Stimulated activated CD8-positive, alpha-beta memory T cell treated with anti-CD3 and anti-CD28 coated beads, Interleukin-15, amount 100 ng/mL, for 24 hours (primary cell): ENCODE measurements around the gene PTGFRN.
"Not testable (repeated sequence)": the region's sequence is repeated elsewhere in the genome, so short reads cannot be mapped to it uniquely, and the experiment has no call there.

Source experiments
- DNase-seq: peaks from one replicate; pipeline ENCODE4 v3.0.0-alpha.2; 2020; ENCODE audit warnings: low read depth

Gene PTGFRN

GRCh38 chr1:116916533-116917445 lies 7.1 kb downstream of the PTGFRN start:
- DNase-seq, result no peak

- no peak for DNase-seq
Observed at GRCh38 chr1:116918714-116919357, 9.1 kb downstream of the PTGFRN start.

DNA sequence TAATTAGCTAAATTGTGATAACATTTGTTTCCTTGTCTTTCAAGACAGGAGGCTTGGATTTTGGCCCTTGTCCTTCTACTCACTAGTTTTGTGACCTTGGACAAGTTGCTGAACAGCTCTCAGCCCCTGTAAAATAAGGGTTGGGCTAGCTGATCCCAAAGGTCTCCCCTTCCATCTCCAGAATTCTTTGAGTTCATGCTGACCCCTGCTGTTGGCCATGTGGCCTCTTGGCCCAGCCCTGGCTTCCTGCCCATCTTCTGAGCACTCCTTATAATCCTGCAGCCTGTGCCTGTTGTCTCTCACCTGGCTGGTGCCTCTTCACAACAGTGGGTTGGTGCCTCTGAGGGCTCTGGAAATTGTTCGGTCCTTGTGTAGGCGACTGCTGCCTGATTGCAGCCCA lies 10.1 kb downstream of the PTGFRN start:
- DNase-seq, result no peak

GRCh38 chr1:116920211-116920610 lies 10.5 kb downstream of the PTGFRN start:
- no peak for DNase-seq

DNA sequence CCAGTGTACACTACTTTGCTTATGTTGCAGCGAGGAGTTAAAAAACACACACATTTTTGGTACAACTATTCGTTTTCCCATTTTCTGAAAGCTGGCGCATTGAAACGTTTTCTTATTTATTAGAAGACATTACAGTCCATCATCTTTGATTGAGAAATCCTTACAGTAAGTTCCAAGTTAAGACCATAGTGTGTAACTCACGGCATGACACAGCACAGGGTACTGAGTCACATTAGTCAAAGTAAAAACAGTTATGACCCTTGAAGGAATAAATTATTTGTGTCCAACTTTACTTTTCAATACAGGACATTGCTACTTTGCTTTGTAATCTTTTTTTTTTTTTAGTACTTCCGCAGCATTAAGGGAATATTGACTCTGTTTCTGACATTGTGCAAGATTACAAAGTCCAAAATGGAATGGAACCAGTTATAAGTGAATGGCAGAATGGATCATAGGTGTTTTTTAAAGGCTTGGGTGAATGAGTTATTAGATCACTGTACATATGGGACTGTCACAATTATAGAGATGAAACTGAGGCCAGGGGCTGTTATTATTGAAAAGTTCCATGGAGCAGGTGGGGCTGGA lies 11.7 kb downstream of the PTGFRN start:
- no peak for DNase-seq

- DNase-seq, result no peak
Observed at GRCh38 chr1:116921937-116922336, 12.2 kb downstream of the PTGFRN start.

GRCh38 chr1:116923421-116923820 lies 13.7 kb downstream of the PTGFRN start:
- no peak for DNase-seq

DNA sequence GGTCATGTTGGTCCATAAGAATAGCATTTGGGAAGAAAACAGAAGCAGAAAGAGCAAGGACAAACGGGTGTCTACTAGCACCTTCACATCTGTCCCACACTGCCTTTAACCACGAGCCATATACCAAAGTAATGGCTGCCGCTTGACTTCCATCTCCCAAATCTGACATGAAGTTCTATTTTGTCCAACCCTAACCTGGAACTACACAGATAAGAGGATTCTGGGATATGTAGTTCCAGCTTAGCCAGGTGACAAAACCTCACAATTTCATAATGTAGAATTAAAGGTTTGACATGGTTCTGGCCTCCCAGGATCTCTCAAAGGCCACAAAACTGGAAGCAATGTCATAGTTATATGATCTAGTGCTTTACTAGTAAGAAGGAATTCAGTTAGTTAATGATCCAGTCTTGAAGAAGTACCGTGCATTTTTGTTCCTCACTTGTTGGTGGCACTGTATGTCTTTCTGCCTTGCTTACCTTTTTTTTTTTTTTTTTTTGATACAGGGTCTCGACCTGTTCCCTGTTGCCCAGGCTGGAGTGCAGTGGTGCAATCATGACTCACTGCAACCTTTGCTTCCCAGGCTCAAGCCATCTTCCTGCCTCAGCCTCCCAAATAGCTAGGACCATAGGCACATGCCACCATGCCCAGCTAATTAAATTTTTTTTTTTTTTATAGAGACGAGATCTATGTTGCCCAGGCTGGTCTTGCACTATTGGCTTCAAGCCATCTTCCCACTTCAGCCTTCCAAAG lies 17.5 kb downstream of the PTGFRN start:
- DNase-seq, result no peak

- DNase-seq, result no peak
Observed at GRCh38 chr1:116929961-116930592, 20.4 kb downstream of the PTGFRN start.

DNA sequence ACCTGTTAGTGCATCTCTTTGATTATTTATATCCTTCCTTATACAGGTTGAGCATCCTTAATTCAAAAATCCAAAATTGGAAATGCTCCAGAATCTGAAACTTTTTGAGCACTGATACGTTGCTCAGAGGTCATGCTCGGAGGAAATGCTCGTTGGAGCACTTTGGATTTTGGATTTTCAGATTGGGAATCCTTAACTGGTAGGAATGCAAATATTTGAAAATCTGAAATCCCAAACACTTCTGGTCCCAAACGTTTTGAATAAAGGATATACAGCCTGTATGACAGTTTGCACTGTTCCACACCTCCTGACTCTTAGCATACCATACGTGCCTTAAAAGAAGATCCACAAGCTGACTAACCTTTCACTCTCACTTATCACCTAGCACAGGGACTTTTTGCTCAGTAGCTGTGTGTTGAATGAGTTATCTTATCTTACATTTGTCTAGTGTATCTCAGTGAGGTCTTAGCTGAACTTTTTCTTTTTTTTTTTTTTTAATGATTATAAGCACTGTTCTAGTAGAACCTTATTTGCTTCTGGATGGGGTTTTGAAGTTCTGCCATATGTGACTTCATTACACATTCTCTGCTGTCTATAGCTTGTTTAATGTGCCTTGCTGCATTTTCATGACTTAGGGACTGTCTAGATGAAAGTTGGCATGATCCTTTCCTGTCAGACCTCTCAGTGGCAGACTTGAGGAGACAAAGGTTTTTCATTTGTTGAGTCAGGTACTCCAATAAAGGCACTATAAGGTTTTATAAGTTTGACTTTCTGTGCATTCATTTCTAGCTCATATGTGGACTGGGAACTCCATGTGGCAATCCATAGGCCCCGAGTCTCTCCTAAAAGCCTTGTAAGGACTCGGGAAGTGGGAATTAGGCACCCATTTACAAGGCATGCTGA lies 21.6 kb downstream of the PTGFRN start:
- no peak for DNase-seq

GRCh38 chr1:116933606-116934515 lies 24.1 kb downstream of the PTGFRN start:
- DNase-seq, result no peak

- DNase-seq, result no peak
Observed at GRCh38 chr1:116934586-116935207, 25.0 kb downstream of the PTGFRN start.

GRCh38 chr1:116938216-116938615 lies 28.5 kb downstream of the PTGFRN start:
- no peak for DNase-seq

- not testable (repeated sequence) for DNase-seq
Observed at GRCh38 chr1:116939780-116940543, 30.2 kb downstream of the PTGFRN start.

DNA sequence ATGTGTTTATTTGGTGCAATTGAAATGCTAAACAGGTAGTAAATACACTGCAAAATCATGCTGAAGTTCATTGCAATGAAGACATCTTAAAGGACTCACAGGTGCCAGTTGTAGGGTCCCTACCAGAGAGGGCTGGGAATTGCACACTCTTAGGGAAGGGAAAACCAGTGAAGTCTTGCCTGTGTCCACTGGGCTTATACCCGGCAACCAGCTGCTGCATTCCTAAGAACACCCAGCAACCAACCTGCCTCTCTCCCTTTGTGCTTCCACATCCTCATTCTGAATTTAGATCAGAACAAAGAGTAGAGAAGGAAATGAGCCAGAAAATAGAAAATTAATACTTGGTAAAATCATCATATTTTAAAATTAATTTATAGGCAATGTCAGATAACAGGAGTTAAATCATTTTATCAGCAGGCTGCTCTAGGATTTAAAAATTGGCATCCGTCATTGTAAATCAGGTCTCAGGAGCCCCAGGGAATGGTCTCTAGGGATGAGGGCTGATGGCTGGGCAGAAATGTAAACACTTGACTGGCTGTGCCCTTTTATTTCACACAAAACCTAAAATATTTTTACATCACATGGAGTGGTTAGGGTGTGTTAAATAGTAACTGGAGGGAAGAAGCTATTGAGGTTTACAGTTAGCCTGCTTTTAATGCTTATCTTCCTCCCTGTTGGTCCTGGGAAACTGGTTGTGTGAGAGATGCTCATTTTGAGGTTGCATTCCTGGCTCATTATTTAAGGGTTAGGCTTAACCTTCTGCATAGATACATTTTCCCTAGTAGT lies 31.3 kb downstream of the PTGFRN start:
- DNase-seq, result no peak

GRCh38 chr1:116941670-116942069 lies 32.0 kb downstream of the PTGFRN start:
- DNase-seq, result no peak

- no peak for DNase-seq
Observed at GRCh38 chr1:116942344-116942743, 32.6 kb downstream of the PTGFRN start.

DNA sequence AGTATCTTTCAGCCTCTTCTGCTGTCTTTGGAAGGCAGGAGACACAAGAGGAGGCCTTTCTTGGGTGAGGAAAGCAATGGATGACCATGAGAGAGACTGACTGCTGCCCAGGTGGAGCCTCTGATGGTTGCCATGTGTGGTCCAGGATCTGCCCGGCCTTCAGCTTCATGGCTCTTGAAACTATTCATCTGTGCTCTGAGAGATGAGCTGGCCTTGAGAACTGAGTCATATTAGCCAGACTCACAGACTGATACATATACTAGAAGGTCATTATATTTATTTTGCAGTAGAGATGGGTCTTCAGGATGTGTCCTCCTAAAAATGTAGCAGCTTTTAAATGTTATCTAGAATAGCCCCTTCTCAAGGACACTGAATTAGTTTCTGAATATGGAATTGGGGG lies 33.7 kb downstream of the PTGFRN start:
- DNase-seq, result no peak
